HG03354 (cell line): ENCODE measurements around the gene LAMA3.

Experiments used
- ATAC-seq: cut with Tn5 transposase; IDR thresholded peaks from one replicate; pipeline ENCODE4 v1.9.1; 2021; ENCODE audit warnings: mild to moderate bottlenecking; ENCODE audit not compliant: unreplicated experiment, poor library complexity, severe bottlenecking

LAMA3 gene

DNA sequence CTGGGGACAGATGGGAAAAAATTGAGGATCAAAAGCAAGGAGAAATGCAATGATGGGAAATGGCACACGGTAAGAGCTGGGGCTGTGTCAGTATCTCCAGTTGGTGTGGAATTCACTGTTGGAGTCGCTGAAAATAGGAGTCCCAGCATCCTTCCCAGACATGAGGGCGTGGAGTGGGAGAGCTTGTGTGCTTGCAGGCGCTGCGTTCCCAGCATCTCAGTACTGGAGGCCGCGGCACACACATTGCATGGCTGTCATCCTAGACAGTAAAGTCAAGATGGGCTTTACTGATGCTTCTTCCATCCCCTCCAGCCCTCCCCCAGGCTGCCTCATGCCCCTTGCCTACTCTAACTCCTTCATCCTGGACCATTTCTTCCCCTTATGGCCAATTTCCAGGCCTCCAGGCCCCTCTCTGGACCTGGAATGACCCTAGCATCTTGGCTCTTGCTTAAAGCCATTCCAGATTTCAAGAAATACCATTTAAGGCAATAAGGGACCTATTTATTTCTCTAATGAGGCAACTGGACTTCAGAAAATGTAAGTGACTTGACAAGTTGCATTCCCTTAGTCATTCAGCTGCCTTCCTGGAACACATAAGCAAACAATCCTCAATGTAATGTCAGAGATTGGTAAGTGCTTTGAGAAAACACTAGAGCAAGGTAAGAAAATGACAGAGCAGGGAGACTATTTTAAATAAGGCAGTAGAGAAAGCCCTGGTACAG lies 254.8 kb downstream of the LAMA3 start:
- ATAC-seq = no peak

DNA sequence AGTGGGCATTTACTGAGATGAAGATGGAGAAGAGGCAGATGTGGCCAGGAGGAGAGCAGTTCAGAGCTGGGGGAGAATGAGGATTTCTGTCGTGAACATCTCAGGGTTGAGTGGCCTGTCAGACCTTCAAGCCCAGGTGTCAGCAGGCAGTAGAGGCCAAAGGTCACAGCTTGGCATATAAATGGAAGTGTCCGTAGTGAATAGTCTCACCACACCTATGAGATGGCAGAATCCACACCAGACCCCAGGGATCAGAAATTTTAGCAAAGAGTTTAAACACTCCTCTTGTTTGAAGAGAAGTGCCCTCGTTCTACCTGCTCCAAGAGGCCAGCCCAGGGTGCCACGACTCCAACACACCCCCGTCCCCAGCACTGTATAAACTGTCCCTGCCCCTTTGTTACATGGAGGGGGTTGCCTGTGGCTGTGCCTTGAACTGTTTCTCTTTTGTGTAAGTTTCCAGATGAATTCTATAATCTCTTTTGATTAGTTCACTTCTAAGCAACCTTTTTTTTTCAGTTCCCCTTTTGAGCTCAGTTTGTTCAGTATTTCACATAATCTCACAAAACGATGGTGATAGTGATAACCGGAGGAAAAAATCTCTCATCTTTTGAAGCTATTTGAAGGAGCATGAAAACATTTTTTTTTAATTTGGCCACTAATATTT lies 256.3 kb downstream of the LAMA3 start:
- ATAC-seq = peak; percentile 55

DNA sequence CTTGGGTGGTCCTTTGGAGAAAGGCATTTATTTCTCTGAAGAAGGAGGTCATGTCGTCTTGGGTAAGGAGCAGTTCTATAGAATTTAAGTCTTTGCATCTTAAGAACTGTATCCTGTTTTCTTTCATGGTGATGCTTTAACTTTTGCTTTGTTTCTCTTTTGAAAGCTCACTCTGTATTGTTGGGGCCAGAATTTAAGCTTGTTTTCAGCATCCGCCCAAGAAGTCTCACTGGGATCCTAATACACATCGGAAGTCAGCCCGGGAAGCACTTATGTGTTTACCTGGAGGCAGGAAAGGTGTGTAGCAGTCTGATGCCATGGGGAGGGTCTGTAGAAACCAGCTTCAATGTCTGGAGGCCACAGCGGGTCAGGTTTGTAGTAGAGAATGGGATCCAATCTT lies 260.6 kb downstream of the LAMA3 start:
- no peak for ATAC-seq

DNA sequence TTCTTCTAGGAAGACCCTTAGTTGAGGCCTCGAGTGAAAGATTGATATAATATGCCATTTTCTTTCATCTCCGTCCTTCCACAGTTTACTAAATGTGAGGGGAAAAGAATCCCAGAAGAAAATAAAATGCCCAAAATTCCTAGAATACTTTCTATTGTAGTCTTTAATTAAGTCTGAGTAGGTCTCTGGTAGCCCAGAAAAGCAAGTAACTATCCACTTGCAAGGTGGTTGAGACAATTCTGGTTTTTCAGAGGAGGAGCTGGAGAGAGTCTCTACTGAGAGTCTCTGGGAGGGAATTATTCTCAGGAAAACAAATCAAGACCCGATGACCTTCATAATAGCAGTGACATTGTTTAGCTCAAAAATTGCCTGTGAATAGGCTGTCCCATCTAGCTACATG lies 261.4 kb downstream of the LAMA3 start:
- ATAC-seq = no peak

DNA sequence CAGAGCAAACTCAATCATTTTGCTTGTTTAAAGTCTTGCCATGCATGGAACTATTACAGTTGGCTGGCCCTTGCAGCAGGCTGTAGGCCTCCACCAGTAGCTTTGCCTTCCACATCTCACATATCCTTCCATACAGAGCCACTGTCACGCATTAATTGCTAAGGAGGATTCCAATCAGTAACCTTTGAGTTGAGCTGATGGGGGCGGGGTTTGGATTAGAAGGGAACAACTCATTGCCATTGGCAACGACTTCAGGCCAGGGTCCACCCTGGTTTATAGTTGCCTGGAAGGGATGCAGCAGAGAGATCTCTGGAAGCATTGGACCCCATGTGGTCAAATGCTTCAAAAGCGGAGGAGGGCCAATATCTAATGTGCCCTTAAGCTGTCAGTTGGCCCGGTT lies 262.0 kb downstream of the LAMA3 start:
- no peak for ATAC-seq

DNA sequence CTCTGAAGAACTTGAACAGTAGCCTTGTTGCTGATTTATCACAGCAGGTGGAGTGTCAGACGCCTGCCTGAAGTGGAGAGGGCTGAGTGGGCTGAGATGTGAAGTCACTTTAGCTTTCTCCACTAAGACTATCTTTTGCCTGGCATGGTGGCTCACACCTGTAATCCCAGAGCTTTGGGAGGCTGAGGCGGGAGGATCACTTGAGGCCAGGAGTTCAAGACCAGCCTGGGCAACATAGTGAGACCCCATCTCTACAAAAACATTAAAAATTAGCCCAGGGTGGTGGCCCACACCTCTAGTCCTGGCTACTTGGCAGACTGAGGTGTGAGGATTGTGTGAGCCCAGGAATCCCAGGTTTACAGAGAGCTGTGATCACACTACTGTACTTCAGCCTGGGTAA lies 264.7 kb downstream of the LAMA3 start:
- ATAC-seq = no peak

DNA sequence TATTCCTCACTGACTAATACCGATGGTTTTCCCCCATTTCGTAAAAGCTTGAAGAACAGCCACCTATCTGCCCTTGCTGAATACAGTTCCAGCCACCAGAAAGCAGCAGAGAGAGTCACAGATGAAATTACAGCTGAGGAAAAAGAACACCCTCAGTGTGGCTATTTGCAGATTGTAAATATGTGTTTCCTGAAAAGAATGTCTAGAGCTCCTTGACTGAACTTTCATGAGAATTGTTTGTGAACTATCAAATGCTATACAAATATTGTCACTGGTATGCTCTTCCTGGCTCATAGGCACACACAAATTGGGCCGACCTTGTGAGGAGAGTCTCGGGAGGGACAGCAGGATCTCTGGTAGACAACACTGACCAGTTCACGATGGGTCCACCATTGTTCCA lies 267.2 kb downstream of the LAMA3 start:
- ATAC-seq = no peak

DNA sequence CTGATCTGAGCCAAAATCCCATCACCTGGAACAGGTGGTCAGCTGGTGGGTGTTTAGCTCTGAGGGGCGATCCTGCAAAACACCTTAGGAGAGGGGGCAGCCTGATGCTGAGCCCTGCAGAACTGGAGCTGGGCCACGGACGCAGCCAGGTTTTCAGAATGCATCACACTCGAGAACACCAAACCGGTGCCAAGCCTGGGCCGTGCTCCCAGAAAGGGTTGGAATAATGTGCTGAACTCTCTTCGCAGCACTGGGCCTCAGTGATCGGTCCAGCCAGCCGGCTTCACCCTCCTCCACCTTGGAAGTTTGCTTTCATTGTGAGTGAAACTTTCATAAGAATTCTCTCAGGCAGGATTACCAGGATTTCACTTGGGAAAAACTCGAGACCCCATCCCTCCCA lies 268.8 kb downstream of the LAMA3 start:
- ATAC-seq = no peak

DNA sequence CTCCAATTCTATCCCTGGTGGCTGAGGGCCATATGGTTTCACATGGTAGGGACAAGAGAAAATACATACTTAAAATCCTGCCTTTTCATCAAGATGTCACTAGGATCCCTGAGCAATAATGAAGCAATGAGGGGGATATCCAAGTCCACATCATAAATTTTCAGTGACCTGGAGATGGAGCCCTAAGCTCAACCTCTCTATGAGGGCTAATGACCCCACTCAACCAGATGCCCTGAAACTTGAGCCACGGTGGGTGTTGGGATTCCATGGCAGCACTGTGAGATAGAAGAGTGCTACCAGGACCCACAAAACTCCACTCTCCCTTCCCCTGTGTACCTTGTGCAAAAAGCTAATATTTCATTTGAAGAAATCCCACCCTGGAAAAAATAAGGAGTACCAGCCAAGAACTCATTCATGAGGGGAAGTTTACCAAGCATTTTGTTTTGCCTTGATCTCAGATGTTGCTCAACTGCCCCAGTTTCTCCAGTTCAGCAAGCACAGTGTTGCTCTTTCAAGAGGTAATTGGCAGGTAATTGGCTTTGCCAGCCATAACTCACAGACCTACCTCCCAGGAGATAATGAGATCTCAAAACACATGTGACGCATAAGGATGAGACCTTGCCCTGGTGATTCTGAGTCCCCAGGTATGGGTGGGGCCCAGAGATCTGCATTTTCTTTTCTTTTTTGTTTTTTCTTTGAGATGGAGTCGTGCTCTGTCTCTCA lies 274.4 kb downstream of the LAMA3 start:
- no peak for ATAC-seq

DNA sequence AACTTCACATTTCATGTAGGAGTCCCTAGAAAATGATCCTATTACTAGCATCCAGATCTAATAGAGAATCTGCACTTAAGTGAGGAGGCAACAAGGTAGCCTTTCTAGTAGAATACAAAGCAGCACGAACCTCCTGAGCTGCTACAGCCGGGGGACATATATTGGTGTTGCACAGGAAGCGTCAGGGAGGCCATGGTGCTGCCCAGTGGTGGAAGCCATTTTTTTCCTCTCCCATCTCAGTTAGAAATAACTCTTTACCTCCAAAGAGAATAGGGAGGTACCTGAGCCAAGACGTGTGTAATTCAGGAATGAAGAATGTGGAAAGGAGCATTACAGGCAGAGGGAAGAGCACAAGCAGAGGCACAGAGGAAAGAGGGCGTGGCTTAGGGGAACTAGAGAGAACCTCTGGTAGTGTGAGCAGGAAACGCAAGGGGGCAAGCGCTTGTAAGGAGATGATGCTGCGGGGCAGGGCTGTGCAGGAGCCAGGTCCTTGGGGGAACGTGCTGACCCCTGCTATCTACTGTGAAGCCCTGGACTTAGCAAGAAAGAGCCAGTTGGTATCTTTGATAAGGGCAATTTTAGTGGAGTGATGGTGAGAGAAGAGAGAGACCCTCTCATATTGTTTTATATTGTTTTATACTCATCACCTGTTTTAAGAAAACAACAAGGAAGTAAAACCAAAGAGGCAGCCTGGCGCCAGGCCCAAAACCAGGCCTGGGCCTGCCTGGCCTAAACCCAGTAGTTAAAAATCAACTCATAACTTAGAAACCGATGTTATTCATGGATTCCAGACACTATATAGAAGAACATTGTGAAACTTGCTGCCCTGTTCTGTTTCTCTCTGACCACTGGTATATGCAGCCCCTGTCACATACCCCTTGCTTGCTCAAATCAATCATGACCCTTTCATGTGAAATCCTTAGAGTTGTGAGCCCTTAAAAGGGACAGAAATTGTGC lies 275.3 kb downstream of the LAMA3 start:
- peak; percentile 59 for ATAC-seq

DNA sequence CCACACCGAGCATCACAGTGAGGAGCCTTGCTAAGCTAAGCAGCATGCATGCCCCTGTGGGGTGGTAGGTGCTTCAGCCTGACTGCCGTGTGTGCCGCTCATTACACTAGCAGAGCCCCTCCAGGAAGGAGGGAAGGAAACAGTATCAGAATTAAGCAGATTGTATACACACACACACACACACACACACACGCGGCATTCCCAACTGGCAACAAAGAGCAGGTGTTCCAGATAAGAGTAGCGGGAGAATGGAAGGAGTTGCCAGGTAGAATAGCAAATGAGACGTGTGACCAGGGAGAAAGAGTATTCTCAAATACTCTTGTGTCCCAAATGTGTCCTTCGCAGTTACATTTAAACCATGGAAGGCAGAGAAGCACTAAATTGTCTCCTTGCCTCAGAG lies 277.7 kb downstream of the LAMA3 start:
- ATAC-seq = no peak

DNA sequence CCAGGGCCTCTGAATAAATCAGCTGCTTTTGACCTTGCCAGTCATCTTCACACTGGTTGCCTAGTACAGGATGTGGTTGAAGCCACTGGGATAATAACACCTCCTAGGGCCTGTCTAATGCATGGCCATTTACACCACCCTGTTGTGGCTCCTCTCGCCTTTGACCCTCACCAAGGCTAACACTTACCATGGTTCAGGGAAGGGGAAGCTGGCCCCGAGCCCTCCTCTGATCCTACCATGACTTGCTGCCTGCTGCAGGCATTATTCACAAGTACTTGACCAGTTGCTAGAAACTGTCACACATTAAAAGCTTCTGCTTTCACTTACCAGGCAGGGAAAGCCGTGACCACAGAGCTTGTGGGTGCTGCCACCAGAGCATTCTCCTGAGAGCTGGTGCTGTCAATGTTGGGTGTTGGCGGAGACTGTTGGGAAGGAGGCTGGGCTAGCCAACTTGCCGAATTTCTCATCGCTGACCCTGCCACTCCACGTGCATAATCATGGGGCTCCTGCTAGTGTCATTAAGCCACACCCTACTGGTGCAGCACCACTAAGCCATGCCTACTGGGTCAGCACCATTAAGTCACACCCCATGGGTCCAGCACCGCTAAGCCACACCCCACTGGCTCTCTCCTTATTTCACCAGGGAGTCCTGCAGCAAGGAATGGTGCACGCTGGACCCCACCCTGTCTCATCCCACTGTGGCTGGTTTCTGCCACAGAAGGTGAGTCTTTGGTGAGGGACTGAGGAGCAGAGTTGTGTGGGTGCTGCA lies 278.3 kb downstream of the LAMA3 start:
- ATAC-seq = peak; percentile 53

DNA sequence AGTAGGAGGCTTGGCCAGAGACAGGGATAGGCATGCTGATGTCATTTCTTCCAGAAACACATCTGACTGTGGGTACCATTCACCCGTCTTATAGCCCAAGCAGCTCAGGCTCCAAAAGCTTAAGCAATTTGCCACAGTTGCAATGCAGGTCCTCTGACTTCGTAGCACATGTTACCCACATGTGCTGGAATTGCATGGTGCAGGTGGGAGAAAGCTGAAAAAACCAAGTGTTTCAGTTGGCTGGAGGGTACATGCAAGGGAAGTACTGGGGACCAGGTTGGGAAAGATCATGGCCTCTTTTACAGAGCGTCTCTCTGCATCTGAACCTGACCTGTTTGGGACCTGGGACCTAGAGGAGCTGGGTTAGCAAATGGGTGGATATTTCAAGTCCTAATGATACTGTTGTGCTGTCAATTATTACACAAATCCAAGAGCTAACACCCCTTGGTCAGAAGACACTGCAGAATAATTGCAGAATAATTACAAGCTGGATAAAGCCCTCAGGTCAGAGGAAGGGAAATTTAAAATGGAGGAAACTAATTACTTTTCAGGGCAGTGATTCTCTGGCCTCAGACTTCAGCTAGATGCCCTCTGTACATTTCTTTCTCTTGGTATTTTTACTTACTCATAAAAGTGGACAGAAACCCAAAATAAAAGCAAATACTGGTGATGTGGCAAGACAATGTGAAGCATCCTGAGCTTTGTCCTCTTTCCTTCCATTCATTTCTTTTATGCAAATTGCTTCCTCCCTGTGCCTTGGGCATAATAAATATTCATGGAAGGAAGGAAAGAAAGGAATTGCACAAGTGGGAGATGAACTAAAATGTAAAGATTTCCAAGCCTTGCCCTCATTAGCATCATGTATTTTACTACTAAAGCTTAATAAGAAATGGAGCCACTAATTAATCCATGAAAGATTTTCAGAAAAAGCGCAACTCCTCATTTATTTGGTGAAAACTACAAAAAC lies 279.7 kb downstream of the LAMA3 start:
- no peak for ATAC-seq

DNA sequence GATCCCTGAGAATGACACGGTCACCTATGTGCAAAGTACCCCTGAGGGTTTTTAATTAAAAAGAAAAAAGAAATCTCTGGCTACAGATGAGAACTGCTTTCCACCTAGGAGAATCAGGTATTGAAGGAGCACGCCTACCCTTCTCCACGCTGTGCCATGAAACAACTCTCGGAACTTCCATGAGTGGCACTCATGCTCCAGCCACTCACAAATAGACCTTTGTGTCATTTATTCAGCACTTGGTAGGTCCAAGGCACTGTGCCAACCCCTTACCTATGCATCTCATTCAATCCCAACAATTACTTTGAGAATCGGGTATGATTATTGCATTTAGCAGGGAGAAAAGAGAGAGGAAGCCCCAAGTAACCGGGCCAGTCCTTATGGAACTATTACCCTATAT lies 280.4 kb downstream of the LAMA3 start:
- ATAC-seq = no peak

DNA sequence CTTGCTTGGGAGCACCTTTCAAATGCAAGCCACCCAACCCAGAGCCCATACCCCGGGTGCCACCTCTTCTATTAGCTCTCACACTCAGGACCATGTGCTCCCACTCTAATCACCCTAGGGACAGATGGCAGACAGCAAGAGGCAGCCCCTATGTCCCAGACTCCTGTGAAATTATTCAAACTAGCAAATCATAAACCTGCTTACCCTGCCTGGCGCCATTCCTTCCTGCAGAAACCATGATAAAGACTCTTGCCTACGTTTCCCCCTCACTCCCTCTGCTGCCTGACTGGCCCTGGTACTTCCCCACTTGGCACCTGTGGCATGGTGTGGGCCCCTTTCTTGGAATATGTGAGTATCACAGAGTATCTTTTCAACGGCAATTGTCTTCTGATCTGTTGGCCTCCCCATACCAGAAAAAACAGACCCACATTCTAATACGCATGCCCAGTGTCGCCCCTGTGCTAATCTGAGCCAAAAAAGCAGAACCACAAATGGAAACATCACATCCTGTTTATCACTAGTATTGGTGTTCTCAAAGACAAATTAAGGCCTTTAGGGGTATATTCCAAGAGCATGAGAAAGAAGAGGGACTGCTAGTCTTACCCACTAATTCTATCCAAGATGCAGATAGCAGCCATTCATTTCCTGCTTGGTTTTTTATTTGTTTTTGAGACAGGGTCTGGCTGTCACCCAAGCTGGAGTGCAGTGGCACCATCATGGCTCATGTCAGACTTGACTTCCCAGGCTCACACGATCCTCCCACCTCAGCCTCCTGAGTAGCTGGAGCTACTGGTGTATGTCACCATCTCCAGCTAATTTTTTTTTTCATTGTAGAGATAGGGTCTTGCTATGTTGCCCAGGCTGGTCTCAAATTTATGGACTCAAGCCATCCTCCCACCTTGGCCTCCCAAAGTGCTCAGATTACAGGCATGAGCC lies 281.2 kb downstream of the LAMA3 start:
- peak; percentile 61 for ATAC-seq

DNA sequence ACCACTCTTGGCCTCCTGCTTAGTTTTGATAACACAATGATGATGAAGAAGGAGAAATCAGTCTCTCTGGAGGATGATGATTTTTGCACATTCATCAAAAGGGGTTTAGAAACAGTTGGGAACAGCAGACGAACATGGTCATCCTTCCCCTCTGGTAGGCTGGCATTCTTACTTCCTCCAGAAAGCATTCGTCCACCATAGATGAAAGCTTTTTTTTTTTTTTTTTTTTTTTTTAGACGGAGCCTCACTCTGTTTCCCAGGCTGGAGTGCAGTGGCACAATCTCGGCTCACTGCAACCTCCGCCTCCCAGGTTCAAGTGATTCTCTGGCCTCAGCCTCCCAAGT lies 281.8 kb downstream of the LAMA3 start:
- no peak for ATAC-seq

DNA sequence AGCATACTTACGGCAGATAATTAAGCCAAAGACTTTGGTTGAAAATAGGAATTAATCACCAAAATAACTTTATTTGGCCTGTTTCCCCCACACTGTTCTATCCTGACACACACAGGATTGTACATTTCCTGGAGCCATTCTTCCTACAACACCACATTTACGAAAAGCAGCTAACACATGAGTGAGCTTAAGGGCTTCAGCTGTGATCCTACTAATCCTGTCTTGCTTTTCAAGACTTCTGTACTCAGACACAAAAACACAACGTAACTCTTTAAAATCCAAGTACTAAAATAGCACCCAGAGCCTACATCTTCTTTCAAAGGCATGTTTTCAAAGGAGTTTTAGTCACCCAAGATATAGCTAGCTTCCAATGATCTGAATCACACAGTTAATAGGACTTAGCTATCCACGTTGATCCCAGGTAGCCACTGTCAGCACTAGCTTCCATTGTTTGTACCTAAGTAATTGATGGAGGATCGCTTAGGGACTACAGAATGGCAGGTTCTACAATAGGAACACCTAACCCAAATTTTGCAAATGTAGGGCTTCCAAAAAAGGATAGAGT lies 282.5 kb downstream of the LAMA3 start:
- ATAC-seq = no peak
